Erythroblast (primary cell): ENCODE measurements around the gene SLFN5.
"Not testable (repeated sequence)": the region's sequence is repeated elsewhere in the genome, so short reads cannot be mapped to it uniquely, and the experiment has no call there.

Experiments used
- DNase-seq, 2 experiments: peaks; one replicate each; lab custom pipeline; 2025; lab: John Stamatoyannopoulos, UW
- GATA1 ChIP-seq: IDR thresholded peaks from 2 replicates; pipeline ENCODE4 v1.6.1; 2011; ENCODE audit warnings: low read depth, mild to moderate bottlenecking, control low read depth, low read length, moderate library complexity
- POLR2A ChIP-seq: IDR thresholded peaks from 2 replicates; pipeline ENCODE4 v1.6.1; 2011; ENCODE audit warnings: mild to moderate bottlenecking, low read length

The SLFN5 gene

DNA sequence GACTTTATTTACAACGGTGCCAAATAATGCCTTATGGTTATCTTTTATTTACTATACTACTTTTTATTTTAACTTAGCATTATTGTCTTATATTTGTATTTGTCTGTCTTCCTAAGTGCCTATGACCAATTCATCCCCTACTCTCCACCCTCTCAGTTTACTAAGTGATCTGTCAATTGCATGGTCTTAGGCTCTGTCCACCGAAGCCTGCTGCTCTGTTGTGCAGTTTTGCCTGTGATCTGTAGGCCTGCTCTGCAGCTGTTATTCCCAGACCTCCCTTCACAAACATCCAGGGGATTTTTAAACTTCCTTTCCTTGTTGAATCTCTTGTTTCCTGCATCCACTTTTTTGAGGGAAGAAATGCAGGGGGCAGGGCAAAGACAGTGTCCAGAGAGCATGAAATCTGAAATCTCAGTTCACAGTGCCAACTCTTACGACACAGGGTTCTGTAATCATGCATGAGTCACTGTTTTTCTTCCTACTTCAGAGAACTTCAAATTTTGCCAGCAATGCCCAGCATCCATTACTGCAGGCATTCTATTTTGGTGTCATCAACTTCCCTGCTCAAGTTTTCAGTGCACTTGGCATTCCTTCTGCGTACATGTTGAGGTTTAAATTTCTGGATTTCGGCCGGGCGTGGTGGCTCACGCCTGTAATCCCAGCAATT, 11.4 kb downstream of the SLFN5 start:
- TF ChIP-seq GATA1, result no peak
- TF ChIP-seq POLR2A, result no peak
- DNase-seq, result peak in 1 of 2 experiments; percentile 22

DNA sequence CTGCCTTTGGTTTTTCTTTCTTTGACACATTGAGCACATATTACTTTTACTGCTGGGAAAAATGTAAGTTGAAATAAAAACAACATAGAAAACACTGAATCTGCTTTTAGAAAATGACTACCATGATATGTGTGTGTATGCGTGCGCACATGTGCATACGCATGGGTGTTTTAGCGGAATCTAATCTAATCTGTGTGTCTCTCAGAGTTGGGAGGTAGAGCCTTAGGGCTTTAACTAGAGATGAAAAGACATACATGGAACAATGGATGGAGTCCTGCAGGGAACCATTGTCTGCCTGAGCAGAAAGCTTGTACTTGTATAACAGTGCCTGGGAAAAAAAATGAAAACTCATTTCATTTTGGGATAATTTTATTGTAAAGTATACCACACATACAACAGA, 12.4 kb downstream of the SLFN5 start:
- no peak for DNase-seq
- TF ChIP-seq POLR2A, result no peak
- TF ChIP-seq GATA1, result no peak

DNA sequence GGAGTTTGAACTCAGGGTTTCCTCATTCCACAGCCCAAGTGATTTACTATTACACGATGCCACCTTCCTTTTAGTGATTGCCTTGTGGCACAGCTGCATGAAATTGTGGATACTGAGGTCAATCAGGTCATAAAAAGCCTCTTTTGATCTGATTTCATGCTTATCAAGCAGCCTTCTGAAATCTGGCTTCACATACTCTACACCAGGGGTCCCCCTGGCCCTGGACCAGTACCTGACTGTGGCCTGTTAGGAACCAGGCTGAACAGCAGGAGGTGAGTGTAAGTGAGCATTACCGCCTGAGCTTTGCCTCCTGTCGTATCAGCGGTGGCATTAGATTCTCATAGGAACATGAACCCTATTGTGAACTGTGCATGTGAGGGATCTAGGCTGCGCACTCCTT, 13.8 kb downstream of the SLFN5 start:
- no peak for DNase-seq
- no peak for TF ChIP-seq GATA1
- no peak for TF ChIP-seq POLR2A

DNA sequence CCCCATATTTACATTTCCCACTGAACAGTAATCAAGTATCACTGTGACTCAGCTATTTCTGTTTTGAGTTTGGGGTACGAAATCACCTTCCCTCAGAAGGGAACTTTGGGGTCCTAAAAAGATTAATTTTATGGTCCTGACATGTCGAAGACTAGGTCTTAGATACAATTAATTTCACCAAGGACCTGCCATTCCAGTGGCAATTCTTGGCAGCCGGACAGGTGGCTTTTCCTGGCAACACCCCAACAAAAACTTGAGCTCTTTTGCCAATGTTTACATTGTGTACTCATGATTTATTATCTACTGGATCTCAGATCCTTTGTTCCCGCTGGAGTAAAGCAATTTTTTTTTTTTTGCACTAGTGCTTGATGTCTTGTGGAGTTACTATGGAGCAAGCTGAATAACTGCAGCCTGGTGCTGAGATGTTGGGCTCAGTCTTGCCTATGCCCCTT, 14.4 kb downstream of the SLFN5 start:
- TF ChIP-seq GATA1, result no peak
- TF ChIP-seq POLR2A, result no peak
- no peak for DNase-seq

DNA sequence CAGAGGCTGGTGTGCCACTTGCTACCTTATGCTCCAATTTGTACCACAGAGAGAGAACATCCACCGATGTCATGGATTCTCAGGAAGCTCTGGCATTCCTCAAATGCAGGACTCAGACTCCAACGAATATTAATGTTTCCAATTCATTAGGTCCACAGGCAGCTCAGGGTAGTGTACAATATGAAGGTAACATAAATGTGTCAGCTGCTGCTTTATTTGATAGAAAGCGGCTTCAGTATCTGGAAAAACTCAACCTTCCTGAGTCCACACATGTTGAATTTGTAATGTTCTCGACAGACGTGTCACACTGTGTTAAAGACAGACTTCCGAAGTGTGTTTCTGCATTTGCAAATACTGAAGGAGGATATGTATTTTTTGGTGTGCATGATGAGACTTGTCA, 16.1 kb downstream of the SLFN5 start:
- no peak for DNase-seq
- TF ChIP-seq GATA1 (no peak), POLR2A (no peak)

DNA sequence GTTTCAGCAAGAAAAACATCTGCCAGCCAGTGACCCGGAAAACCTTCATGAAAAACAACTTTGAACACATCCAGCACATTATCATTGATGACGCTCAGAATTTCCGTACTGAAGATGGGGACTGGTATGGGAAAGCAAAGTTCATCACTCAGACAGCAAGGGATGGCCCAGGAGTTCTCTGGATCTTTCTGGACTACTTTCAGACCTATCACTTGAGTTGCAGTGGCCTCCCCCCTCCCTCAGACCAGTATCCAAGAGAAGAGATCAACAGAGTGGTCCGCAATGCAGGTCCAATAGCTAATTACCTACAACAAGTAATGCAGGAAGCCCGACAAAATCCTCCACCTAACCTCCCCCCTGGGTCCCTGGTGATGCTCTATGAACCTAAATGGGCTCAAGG, 22.2 kb downstream of the SLFN5 start:
- DNase-seq, result no peak
- TF ChIP-seq POLR2A (no peak), GATA1 (no peak)

DNA sequence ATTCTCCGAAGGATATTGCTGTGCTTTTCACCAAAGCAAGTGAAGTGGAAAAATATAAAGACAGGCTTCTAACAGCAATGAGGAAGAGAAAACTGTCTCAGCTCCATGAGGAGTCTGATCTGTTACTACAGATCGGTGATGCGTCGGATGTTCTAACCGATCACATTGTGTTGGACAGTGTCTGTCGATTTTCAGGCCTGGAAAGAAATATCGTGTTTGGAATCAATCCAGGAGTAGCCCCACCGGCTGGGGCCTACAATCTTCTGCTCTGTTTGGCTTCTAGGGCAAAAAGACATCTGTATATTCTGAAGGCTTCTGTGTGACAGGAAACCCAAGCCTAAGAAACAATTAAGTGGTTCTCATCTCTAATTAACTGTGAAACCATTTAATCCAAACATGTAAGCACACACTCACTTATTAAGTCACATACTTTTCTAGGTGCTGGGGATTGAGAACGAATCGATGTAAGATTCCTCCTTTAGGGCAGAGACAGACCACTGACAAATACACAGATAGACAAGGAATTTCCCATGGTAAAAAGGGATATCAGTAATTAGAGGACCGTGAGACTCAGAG, 22.8 kb downstream of the SLFN5 start:
- TF ChIP-seq POLR2A (no peak), GATA1 (no peak)
- no peak for DNase-seq

DNA sequence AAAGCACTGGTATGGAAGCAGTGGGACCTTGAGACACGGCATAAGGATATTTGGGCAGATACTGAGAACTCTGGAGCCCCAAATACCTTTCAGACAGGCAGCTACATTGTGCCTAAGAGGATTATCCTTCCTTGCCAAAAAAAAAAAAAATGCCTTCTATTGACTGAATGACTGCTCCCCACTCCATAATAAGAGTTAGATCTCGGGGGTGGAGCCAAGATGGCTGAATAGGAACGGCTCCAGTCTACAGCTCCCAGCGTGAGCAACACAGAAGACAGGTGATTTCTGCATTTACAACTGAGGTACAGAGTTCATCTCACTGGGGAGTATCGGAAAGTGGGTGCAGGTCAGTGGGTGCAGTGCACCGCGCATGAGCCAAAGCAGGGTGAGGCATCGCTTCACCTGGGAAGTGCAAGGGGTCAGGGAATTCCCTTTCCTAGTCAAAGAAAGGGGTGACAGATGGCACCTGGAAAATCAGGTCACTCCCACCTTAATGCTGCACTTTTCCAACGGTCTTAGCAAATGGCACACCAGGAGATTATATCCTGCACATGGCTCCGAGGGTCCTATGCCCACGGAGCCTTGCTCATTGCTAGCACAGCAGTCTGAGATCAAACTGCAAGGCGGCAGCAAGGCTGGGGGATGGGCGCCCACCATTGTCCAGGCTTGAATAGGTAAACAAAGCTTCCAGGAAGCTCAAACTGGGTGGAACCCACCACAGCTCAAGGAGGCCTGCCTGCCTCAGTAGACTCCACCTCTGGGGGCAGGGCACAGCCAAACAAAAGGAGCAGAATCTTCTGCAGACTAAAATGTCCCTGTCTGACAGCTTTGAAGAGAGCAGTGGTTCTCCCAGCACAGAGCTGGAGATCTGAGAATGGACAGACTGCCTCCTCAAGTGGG, 31.5 kb downstream of the SLFN5 start:
- not testable (repeated sequence) for DNase-seq

DNA sequence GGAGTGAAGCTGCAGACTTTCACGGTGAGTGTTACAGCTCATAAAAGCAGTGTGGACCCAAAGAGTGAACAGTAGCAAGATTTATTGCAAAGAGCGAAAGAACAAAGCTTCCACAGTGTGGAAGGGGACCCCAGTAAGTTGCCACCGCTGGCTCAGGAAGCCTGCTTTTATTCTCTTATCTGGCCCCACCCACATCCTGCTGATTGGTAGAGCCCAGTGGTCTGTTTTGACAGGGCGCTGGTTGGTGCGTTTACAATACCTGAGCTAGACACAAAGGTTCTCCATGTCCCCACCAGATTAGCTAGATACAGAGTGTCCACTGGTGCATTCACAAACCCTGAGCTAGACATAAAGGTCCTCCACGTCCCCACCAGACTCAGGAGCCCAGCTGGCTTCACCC, 35.6 kb downstream of the SLFN5 start:
- DNase-seq, result not testable (repeated sequence)

DNA sequence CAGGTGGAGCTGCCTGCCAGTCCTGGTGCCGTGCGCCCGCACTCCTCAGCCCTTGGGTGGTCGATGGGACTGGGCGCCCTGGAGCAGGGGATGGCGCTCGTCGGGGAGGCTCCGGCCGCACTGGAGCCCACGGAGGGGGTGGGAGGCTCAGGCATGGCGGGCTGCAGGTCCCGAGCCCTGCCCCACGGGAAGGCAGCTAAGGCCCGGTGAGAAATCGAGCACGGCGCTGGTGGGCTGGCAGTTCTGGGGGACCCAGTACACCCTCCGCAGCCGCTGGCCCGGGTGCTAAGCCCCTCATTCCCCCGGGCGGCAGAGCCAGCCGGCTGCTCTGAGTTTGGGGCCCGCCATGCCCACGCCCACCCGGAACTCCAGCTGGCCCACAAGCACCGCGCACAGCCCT, 36.0 kb downstream of the SLFN5 start:
- not testable (repeated sequence) for DNase-seq

DNA sequence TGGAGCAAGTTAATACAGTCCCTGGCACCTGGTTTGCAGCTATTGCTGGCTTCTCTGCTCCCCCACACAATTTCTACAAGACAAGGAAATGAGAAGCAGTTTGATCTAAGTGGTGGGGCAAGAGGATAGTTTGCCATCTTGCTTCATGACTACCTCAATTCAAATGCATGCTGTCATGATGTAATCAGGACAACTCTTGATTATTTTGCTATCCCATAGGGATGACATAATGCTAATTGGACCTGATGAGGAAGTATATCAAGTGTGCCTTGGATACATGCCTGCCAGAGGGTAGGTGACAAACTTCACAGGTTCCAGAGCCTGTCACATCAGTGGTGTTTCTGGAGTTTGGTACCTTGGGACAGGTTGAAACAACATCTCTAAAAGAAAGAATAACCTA, 40.9 kb downstream of the SLFN5 start:
- no peak for DNase-seq
- no peak for TF ChIP-seq POLR2A
- TF ChIP-seq GATA1, result no peak

DNA sequence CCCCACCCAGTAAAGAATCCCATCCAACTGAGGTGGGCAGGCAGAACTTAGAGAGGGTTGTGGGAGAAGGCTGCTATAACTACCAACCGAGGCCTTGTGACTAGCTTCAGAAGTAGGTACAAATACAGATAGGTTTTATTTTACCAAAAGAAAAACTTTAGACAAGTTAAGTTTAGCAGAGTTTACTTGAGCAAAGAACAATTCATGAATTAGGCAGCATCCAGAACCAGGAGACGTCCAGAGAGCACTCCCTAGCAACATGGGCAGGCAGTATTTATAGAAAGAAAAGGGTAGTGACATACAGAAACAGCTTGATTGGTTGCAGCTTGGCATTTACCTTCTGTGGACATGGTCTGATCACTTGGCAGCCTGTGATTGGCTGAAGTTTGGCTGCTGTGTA, 42.1 kb downstream of the SLFN5 start:
- DNase-seq, result no peak
- TF ChIP-seq POLR2A, result no peak
- no peak for TF ChIP-seq GATA1

DNA sequence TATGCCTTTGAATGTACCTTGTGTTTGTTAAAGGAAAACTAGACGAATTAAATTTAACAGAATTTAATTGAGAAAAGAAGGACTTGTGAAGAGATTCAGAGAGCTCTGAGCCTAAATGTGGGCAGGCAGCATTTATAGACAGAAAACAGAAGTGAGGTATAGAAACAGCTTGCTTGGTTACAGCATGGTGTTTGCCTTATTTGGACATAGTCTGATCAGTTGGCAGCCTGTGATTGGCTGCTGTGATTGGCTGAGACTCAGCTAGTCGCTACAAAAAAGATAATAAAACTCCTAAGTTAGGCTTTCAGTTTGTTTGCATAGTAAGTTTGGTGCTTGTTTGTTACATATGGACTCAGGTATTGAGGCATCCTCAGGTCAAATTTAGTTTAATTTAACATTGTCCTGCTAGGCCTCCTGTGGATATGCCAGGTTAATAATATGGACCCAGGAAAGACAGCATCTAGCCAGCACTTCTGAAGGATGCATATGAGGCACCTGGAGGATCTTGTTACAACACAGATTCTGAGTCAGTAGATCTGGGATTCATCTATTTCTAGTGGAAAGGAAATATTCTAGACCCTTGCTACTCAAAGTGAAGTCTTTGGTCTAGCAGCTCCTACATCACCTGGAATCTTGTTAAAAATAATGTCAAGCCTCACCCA, 43.4 kb downstream of the SLFN5 start:
- no peak for DNase-seq
- TF ChIP-seq POLR2A (no peak), GATA1 (no peak)

DNA sequence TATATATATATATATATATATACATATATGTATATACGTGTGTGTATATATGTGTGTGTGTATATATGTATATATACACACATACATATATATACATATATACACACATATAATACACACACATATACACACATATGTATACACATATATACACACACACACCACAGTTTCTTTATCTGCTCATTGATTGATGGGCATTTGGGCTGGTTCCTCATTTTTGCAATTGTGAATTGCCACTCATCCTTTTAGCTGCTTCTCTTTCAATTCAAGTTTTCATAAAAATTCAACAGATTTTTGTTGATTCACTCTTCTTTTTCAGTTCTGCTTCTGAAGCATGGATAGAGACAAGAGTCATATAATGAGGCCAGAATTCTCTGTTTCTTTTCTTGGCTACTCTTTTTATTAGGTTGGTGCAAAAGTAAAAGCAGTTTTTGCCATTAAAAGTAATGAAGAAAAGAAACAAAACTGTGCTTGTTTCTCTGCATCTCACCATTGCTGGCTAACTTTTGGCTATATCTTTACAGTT, 44.5 kb downstream of the SLFN5 start:
- DNase-seq, result no peak
- TF ChIP-seq GATA1 (no peak), POLR2A (no peak)
